Spleen (tissue), 11 donors: ENCODE measurements around the gene MUC2. TPM values are rescaled to one million over a fixed set of nuclear protein-coding genes. Genes with fewer than 3 reads are reported as not detected.
A peak's percentile ranks its signal among the peaks of the same experiment; 100 is the strongest.

Source experiments
- DNase-seq: peaks from one replicate; pipeline ENCODE4 v3.0.0-alpha.2; 2020
- H3K27ac ChIP-seq, 8 donors: fragments of 200-600 bp; sonication (generic) in 7 of 8; 1 replicate in 4 of 8; 2 replicates in 4 of 8; pipeline versions ENCODE4 v1.5.0 to v1.8.0; 2016 to 2021; ENCODE audit warnings: inconsistent platforms in 4 of 8, mild to moderate bottlenecking in 4 of 8, moderate library complexity in 1 of 8
- H3K27me3 ChIP-seq, 7 donors: fragments of 200-600 bp; sonication (generic) in 6 of 7; replicated peaks in 1 of 7; 1 replicate in 4 of 7; 2 replicates in 3 of 7; pipeline versions ENCODE4 v1.5.0 to v1.8.0; 2016 to 2021; ENCODE audit warnings: inconsistent platforms in 3 of 7, mild to moderate bottlenecking in 1 of 7
- H3K36me3 ChIP-seq, 6 donors: fragments of 200-600 bp; sonication (generic) in 5 of 6; 1 replicate in 4 of 6; 2 replicates in 2 of 6; pipeline versions ENCODE4 v1.5.0 to v1.8.0; 2016 to 2021; ENCODE audit warnings: inconsistent platforms in 2 of 6
- H3K4me1 ChIP-seq, 6 donors: fragments of 200-600 bp; sonication (generic) in 5 of 6; 1 replicate in 3 of 6; 2 replicates in 3 of 6; pipeline versions ENCODE4 v1.5.0 to v1.8.0; 2016 to 2021; ENCODE audit warnings: inconsistent platforms in 3 of 6
- H3K4me3 ChIP-seq, 8 donors: fragments of 200-600 bp; sonication (generic) in 7 of 8; 1 replicate in 4 of 8; 2 replicates in 4 of 8; pipeline versions ENCODE4 v1.5.0 to v1.8.0; 2016 to 2021; ENCODE audit warnings: inconsistent platforms in 4 of 8, mild to moderate bottlenecking in 4 of 8, moderate library complexity in 2 of 8
- H3K9me3 ChIP-seq, 8 donors: fragments of 200-600 bp; sonication (generic) in 7 of 8; 1 replicate in 4 of 8; 2 replicates in 4 of 8; pipeline versions ENCODE4 v1.5.0 to v1.8.0; 2016 to 2021; ENCODE audit warnings: inconsistent platforms in 4 of 8
- POLR2A ChIP-seq, 3 donors: fragments of 450-650 bp; IDR thresholded peaks; one replicate each; pipeline ENCODE4 v1.5.1; 2017; ENCODE audit warnings: antibody characterized with exemption in 3 of 3, mild to moderate bottlenecking in 1 of 3
- POLR2AphosphoS5 ChIP-seq, 3 donors: sonication (generic); formaldehyde crosslinking; IDR thresholded peaks; one replicate each; pipeline ENCODE4 v1.5.1; 2017; ENCODE audit warnings: antibody characterized with exemption in 3 of 3
- WGBS, 5 donors: extraction: QIAGEN DNeasy Blood & Tissue Kit in 3 of 5; methylation state at CpG; one replicate each; pipeline versions ENCODE4 v1.1.5 to v1.1.7; 2013 to 2018; 5-methylcytosine and 5-hydroxymethylcytosine counted together
- intact Hi-C: fragments of 100-400 bp; cut with DNase I; formaldehyde crosslinking; loops from one replicate; pipeline ENCODE4 v1.15.0; 2023; ENCODE audit warnings: low total_unique reads
- polyA plus RNA-seq, 3 donors: library from polyadenylated mRNA; stranded (reverse); fragments of 200-250 nt; gene quantifications; one replicate each; pipeline ENCODE4 v1.2.1, GENCODE V29; 2013
- total RNA-seq, 7 donors: library from RNA; depleted of rRNA in 3 of 7; stranded (reverse); fragments of >200 nt in 3 of 7; fragmentation: NEBNext Ultra II Directional in 4 of 7; extraction: Animal tissue kit (Norgen Biotek cat#: 25700) in 4 of 7; gene quantifications; one replicate each; pipeline versions ENCODE4 v1.1.0 to v1.2.1, GENCODE V29; 2016 to 2021
- TF ChIP-seq, protein P1 (sequence below), 11 experiments: fragments of 200-600 bp in 7 of 11; fragments of 450-650 bp in 4 of 11; sonication (generic) in 4 of 11; IDR thresholded peaks in 8 of 11; conservative IDR thresholded peaks in 3 of 11; 1 replicate in 7 of 11; 2 replicates in 4 of 11; pipeline versions ENCODE4 v1.4.0 to v1.8.0; 2016 to 2021; ENCODE audit warnings: antibody characterized with exemption in 11 of 11, inconsistent platforms in 4 of 11, mild to moderate bottlenecking in 1 of 11
- donor health status: healthy with polysubstance abuse.
- donor health status: DM: no; HTN: no; CAD: no; lungs with moderate emphysema.
- donor health status: DM: no; HTN: no; CAD: no.
- donor health status: Bipolar disorder and iron deficiency.
- donor health status: healthy.
- donor health status: DM: no; HTN: no; CAD: no.
- donor health status: DM: yes; HTN: yes; CAD: no.

MUC2 gene
- total and polyA plus RNA-seq, 10 donors: 0.03 to 0.06 (median 0.03) TPM; not detected in 7

DNA sequence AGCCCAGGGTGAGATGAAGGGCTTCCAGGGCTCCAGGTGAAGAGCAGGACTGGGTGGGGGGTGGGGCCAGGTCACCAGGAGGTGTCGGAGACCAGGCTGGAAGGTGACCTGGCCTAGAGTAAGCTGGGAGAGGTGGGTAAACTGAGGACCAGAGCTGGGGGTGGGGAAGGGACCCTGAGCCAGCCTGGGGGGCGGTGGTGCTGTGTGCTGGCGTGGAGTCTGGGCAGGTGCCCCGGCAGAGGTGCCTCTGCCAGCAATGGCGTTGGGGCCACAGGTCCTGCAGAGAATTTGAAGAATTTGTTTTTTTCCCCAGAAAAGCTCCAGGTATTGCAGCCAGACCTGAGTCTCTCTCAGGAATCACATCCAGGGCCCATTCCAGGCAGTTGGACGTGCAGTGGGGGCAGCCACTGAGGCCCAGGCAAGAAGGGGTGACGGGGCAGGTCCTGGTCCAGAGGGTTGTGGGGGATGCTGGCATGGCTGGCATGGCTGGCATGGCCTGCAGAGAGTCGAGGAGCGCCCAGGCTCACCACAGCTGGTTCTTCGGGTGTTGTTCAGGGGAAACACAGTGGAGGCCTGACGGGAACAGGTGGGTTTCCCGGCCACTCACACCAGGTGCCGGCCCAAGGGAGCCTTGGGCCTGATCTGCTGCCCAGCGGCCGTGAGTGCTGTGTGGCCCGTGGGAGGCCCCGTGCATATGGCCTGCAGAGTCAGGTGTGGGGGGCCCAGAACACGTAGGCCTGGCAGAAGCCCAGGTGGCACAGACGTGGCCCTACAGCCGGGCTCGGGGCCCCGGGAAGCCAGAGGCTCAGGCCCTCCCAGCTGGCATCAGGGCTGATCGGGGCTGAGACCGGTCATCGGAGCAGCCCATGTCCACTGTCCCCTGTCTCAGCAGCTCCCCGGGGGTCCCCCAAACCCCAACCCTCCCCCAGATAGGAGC is 31.8 kb upstream of the MUC2 start:
- TF ChIP-seq, protein P1, sequence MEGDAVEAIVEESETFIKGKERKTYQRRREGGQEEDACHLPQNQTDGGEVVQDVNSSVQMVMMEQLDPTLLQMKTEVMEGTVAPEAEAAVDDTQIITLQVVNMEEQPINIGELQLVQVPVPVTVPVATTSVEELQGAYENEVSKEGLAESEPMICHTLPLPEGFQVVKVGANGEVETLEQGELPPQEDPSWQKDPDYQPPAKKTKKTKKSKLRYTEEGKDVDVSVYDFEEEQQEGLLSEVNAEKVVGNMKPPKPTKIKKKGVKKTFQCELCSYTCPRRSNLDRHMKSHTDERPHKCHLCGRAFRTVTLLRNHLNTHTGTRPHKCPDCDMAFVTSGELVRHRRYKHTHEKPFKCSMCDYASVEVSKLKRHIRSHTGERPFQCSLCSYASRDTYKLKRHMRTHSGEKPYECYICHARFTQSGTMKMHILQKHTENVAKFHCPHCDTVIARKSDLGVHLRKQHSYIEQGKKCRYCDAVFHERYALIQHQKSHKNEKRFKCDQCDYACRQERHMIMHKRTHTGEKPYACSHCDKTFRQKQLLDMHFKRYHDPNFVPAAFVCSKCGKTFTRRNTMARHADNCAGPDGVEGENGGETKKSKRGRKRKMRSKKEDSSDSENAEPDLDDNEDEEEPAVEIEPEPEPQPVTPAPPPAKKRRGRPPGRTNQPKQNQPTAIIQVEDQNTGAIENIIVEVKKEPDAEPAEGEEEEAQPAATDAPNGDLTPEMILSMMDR (IDR thresholded peaks at IDR 0.05 in 8 of 11, conservative IDR thresholded peaks at IDR 0.05 in 3 of 11): no peak
- peak in 1 of 3 donors; percentile 19 for TF ChIP-seq POLR2AphosphoS5 (IDR thresholded peaks at IDR 0.05)
- Histone ChIP-seq H3K27ac (no peak overlapping the region), H3K27me3 (peaks cover 0 to 16% (median 0%) of the 10 kb centered on the region in 7 donors), H3K4me3 (no peak overlapping the region), H3K4me1 (peaks cover 0 to 38% (median 3%) of the 10 kb centered on the region in 6 donors), H3K9me3 (no peaks in the 10 kb centered on the region), H3K36me3 (no peaks in the 10 kb centered on the region)
- 82 to 95% (median 90%) methylated on average over 16 to 26 of the region's 26 CpGs for WGBS, 5 donors
- intact Hi-C loops: no loop called here
- peak; percentile 64 for DNase-seq

- no peak for DNase-seq
- Histone ChIP-seq H3K9me3 (no peaks in the 10 kb centered on the region), H3K36me3 (no peaks in the 10 kb centered on the region), H3K27me3 (peaks cover 0 to 22% (median 0%) of the 10 kb centered on the region in 7 donors), H3K27ac (no peak overlapping the region), H3K4me3 (no peak overlapping the region), H3K4me1 (peaks cover 0 to 46% (median 7%) of the 10 kb centered on the region in 6 donors)
- intact Hi-C loops: no loop called here
- no peak for TF ChIP-seq POLR2AphosphoS5 (IDR thresholded peaks at IDR 0.05)
- TF ChIP-seq, protein P1 (IDR thresholded peaks at IDR 0.05 in 8 of 11, conservative IDR thresholded peaks at IDR 0.05 in 3 of 11): no peak
- 88 to 93% (median 91%) methylated on average over 20 of the region's 20 CpGs for WGBS, 5 donors
Observed at GRCh38 chr11:1043563-1044096, 31.0 kb upstream of the MUC2 start.

GRCh38 chr11:1044160-1044559 is 30.5 kb upstream of the MUC2 start:
- DNase-seq: no peak
- H3K36me3 ChIP-seq: no peaks in the 10 kb centered on the region
- no peak overlapping the region for H3K4me3 ChIP-seq
- no peaks in the 10 kb centered on the region for H3K9me3 ChIP-seq
- no peak for TF ChIP-seq POLR2AphosphoS5 (IDR thresholded peaks at IDR 0.05)
- TF ChIP-seq, protein P1 (IDR thresholded peaks at IDR 0.05 in 8 of 11, conservative IDR thresholded peaks at IDR 0.05 in 3 of 11): no peak
- TF ChIP-seq POLR2A (IDR thresholded peaks at IDR 0.05): no peak
- H3K27ac ChIP-seq: no peak overlapping the region
- H3K4me1 ChIP-seq: peaks cover 0 to 51% (median 10%) of the 10 kb centered on the region in 6 donors
- 54 to 84% (median 66%) methylated on average over 6 of the region's 6 CpGs for WGBS, 5 donors
- peaks cover 0 to 27% (median 0%) of the 10 kb centered on the region in 7 donors for H3K27me3 ChIP-seq
- intact Hi-C loops: no loop called here

- TF ChIP-seq POLR2AphosphoS5 (IDR thresholded peaks at IDR 0.05) (peak in 2 of 3 donors; percentile 41 to 63), POLR2A (IDR thresholded peaks at IDR 0.05) (no peak)
- TF ChIP-seq, protein P1 (IDR thresholded peaks at IDR 0.05 in 8 of 11, conservative IDR thresholded peaks at IDR 0.05 in 3 of 11): no peak
- peak; percentile 64 for DNase-seq
- H3K36me3 ChIP-seq: no peaks in the 10 kb centered on the region
- peak overlapping the region in 1 of 8 donors; percentile 44 for H3K27ac ChIP-seq
- 38 to 63% (median 52%) methylated on average over 16 to 22 of the region's 22 CpGs for WGBS, 5 donors
- peaks cover 0 to 52% (median 0%) of the 10 kb centered on the region in 7 donors for H3K27me3 ChIP-seq
- intact Hi-C loops: no loop called here
- H3K4me3 ChIP-seq: no peak overlapping the region
- H3K4me1 ChIP-seq: peaks cover 0 to 54% (median 33%) of the 10 kb centered on the region in 6 donors
- no peaks in the 10 kb centered on the region for H3K9me3 ChIP-seq
Observed at GRCh38 chr11:1047595-1048156, 27.0 kb upstream of the MUC2 start.
